ENCODE measurements around the gene PALLD.

DNA sequence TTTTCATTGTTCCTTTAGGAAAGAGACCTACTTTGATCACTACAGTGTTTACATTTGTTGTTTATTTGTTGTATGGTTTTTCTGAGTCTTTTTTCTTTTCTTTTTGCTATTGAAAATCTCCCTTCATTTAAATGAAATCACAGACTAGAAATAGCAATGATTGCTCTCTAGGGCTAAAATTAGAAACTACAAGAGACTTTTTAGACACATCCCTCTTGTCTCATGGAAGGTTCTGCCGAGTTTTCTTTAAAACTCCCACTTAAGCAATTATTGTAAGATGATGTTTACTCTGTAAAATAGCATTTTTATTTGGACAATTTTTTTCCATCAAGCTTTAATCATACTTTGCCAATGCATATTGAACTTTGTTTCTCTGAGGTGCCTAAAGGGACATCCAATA, 136.6 kb downstream of the PALLD start:
- no peak for TF ChIP-seq POLR2A (IDR thresholded peaks at IDR 0.05)
- TF ChIP-seq EP300 (IDR thresholded peaks at IDR 0.05): no peak
- TF ChIP-seq, protein P1, sequence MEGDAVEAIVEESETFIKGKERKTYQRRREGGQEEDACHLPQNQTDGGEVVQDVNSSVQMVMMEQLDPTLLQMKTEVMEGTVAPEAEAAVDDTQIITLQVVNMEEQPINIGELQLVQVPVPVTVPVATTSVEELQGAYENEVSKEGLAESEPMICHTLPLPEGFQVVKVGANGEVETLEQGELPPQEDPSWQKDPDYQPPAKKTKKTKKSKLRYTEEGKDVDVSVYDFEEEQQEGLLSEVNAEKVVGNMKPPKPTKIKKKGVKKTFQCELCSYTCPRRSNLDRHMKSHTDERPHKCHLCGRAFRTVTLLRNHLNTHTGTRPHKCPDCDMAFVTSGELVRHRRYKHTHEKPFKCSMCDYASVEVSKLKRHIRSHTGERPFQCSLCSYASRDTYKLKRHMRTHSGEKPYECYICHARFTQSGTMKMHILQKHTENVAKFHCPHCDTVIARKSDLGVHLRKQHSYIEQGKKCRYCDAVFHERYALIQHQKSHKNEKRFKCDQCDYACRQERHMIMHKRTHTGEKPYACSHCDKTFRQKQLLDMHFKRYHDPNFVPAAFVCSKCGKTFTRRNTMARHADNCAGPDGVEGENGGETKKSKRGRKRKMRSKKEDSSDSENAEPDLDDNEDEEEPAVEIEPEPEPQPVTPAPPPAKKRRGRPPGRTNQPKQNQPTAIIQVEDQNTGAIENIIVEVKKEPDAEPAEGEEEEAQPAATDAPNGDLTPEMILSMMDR (IDR thresholded peaks at IDR 0.05): no peak
- no peak for TF ChIP-seq POLR2AphosphoS5 (IDR thresholded peaks at IDR 0.05)

Measured in gastroesophageal sphincter (tissue), 3 donors.